Activated naive CD8-positive, alpha-beta T cell treated with anti-CD3 and anti-CD28 coated beads, Interleukin-2, amount 10 ng/mL, durations not matched to agents 7 days and 5 days (primary cell): ENCODE measurements around the gene AP3B1. TPM values are rescaled to one million over a fixed set of nuclear protein-coding genes. Genes with fewer than 3 reads are reported as not detected.

Experiments used
- ATAC-seq: fragments of 150-1000 bp; cut with Tn5 transposase; one replicate; pipeline ENCODE4 v1.10.0; 2021; ENCODE audit warnings: low read depth, moderate library complexity
- POLR2A ChIA-PET: fragments of 350-600 bp; sonication (Branson Sonifier 250); formaldehyde crosslinking; loops from one replicate; lab custom pipeline; 2021; ENCODE audit warnings: antibody characterized with exemption; lab: Charles Lee
- DNase-seq: peaks from one replicate; pipeline ENCODE4 v3.0.0; 2021
- H3K27ac Mint-ChIP-seq: one replicate; pipeline ENCODE4 v1.8.0; 2022; ENCODE audit warnings: mild to moderate bottlenecking, mixed read lengths
- H3K27me3 Mint-ChIP-seq: one replicate; pipeline ENCODE4 v1.8.0; 2022; ENCODE audit warnings: mild to moderate bottlenecking, moderate library complexity, mixed read lengths
- H3K36me3 Mint-ChIP-seq: one replicate; pipeline ENCODE4 v1.8.0; 2021; ENCODE audit warnings: mild to moderate bottlenecking, mixed read lengths
- H3K4me1 Mint-ChIP-seq: one replicate; pipeline ENCODE4 v1.8.0; 2021; ENCODE audit warnings: mixed read lengths
- H3K4me3 Mint-ChIP-seq: one replicate; pipeline ENCODE4 v1.8.0; 2022; ENCODE audit warnings: mild to moderate bottlenecking, moderate library complexity, mixed read lengths
- H3K9me3 Mint-ChIP-seq: one replicate; pipeline ENCODE4 v1.8.0; 2021; ENCODE audit warnings: mixed read lengths
- total RNA-seq, 2 experiments: library from RNA; stranded (reverse); gene quantifications; one replicate each; pipeline ENCODE4 v1.2.3, GENCODE V29; 2021

Gene AP3B1
- total RNA-seq, 2 experiments from 2014 or later = 39.0 to 41.4 TPM

DNA sequence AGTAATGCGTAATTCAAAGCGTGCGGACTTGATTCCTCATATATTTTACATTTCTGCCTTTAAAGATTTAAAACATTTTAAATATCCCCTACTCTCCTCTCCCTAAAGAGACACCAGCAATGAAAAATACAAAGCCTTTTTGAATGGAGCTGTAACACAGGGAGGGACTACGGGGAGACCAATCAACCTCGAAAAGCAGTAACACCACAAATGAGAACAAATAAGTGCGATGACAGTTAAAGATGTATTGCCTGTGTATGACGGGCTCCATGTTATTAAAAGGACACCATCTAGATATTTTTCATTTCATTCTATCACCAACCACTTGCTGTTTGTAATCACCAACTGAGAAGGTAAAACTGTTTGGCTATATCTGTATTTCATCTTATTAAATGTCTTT is 288.0 kb downstream of the AP3B1 start:
- Mint-ChIP-seq H3K27ac (no peak overlapping the region), H3K27me3 (no peaks in the 10 kb centered on the region), H3K9me3 (no peaks in the 10 kb centered on the region), H3K4me1 (no peaks in the 10 kb centered on the region), H3K4me3 (no peak overlapping the region), H3K36me3 (peaks cover 2% of the 10 kb centered on the region)
- POLR2A ChIA-PET = no interaction called here
- ATAC-seq (no peak), DNase-seq (no peak)

DNA sequence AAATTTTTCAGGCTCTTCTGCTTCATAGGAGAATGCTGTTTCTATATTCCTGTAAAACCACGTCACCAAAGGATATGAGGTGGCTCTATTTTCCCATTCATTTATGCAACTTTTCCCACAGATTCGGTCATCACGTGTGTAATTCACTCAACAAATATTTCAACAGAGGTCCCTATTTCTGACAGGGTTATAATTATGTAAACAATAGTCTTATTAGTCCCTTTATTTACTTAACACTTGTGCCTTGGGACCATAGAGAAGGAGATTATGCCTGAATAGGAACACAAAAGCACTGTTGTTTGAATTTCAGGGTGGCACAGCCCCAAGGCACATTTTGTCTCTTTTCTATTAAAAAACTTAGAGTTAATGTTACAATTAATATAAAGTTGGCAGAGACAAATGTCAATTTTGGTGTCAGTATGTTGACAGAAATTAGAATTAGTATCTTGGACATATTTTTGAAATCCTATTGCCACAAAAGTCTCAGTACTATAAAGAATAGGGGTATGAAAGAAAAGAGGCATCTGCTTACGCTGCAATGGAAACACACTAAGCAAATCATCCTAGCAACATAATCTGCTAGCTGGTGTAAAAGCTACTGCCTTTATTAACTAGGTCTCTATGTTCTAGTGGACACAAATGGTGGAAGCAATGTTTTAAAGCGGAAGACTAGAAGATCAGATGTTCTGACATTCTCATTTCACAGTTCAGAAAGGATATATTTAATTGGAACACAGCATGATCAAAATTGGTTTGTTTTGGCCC is 289.3 kb downstream of the AP3B1 start:
- POLR2A ChIA-PET = no interaction called here
- no peaks in the 10 kb centered on the region for H3K4me1 Mint-ChIP-seq
- ATAC-seq = no peak
- H3K9me3 Mint-ChIP-seq = no peaks in the 10 kb centered on the region
- H3K27ac Mint-ChIP-seq = no peak overlapping the region
- no peaks in the 10 kb centered on the region for H3K27me3 Mint-ChIP-seq
- peaks cover 3% of the 10 kb centered on the region for H3K36me3 Mint-ChIP-seq
- DNase-seq = no peak
- H3K4me3 Mint-ChIP-seq = no peak overlapping the region

DNA sequence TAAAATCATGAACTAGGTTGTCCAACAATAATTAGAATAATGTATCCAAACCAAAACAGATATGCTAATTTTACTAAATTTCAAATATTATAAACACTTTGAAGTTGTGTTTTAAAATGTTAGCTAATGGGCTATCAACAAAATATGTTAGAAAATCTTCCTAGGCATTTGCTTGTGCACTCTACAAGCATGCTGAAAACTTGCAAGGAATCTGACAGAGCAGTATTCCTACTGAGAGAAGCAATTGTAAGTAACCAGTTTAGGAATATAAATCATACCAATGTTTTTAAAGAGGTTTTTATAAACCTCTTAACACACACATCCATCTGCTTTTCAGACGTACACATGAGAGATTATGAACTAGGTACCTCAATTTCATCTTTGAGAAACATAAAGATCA is 289.9 kb downstream of the AP3B1 start:
- ATAC-seq = no peak
- no peak for DNase-seq
- no peaks in the 10 kb centered on the region for H3K27me3 Mint-ChIP-seq
- no peak overlapping the region for H3K4me3 Mint-ChIP-seq
- no peak overlapping the region for H3K27ac Mint-ChIP-seq
- no peaks in the 10 kb centered on the region for H3K9me3 Mint-ChIP-seq
- peaks cover 5% of the 10 kb centered on the region for H3K36me3 Mint-ChIP-seq
- POLR2A ChIA-PET = no interaction called here
- H3K4me1 Mint-ChIP-seq = no peaks in the 10 kb centered on the region

DNA sequence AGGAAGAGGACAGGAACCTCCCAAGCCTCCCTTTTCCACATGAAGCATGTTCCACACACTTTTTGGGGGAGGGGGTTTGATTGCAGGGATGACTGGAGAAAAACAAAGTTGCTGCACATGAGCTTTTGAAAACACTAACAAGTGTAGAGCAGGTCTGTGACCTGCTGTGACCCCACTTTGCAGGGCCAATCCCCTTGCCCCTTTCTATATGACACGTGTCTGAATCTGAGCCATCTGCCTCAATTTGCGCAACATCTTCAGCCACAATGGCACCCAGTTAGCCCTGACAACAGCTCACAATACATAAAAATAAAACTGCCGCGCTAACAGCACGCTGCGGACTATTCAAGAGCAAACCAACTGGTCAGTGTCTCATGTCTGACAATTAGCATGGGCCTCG is 290.6 kb downstream of the AP3B1 start:
- Mint-ChIP-seq H3K27me3 (no peaks in the 10 kb centered on the region), H3K9me3 (no peaks in the 10 kb centered on the region), H3K27ac (no peak overlapping the region), H3K4me1 (no peaks in the 10 kb centered on the region), H3K4me3 (no peak overlapping the region), H3K36me3 (peaks cover 10% of the 10 kb centered on the region)
- ATAC-seq (no peak), DNase-seq (no peak)
- POLR2A ChIA-PET = no interaction called here

DNA sequence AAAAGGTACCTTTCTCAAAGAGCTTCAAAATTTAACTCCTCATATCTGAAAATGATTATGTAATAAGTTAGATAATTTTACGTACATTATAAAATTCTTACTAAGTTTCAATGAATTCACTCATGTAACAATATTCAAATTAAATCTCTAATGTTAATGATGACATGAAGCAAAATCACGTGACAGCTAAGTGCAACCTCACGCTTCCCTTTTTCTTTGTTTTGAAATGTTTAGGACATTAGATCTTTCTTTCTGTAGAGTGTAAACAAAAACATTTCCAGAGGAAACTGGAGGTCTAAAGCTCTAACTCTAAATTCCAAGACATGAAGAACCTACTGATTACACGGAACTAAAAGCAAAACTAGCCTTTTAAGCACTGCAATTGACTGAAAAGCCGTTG is 291.0 kb downstream of the AP3B1 start:
- Mint-ChIP-seq H3K4me1 (no peaks in the 10 kb centered on the region), H3K36me3 (peaks cover 10% of the 10 kb centered on the region), H3K27ac (no peak overlapping the region), H3K4me3 (no peak overlapping the region), H3K9me3 (no peaks in the 10 kb centered on the region), H3K27me3 (no peaks in the 10 kb centered on the region)
- DNase-seq = no peak
- ATAC-seq = no peak
- POLR2A ChIA-PET = no interaction called here

GRCh38 chr5:78002690-78003089 is 291.8 kb downstream of the AP3B1 start:
- Mint-ChIP-seq H3K36me3 (peaks cover 10% of the 10 kb centered on the region), H3K4me1 (no peaks in the 10 kb centered on the region), H3K27ac (no peak overlapping the region), H3K4me3 (no peak overlapping the region), H3K27me3 (no peaks in the 10 kb centered on the region), H3K9me3 (no peaks in the 10 kb centered on the region)
- no peak for DNase-seq
- POLR2A ChIA-PET = no interaction called here
- no peak for ATAC-seq

GRCh38 chr5:78001197-78001596 is 293.3 kb downstream of the AP3B1 start:
- H3K36me3 Mint-ChIP-seq = peaks cover 10% of the 10 kb centered on the region
- no peaks in the 10 kb centered on the region for H3K9me3 Mint-ChIP-seq
- H3K27me3 Mint-ChIP-seq = no peaks in the 10 kb centered on the region
- H3K27ac Mint-ChIP-seq = no peak overlapping the region
- no peak for DNase-seq
- no peaks in the 10 kb centered on the region for H3K4me1 Mint-ChIP-seq
- POLR2A ChIA-PET = interaction anchor here (0.6 kb wide), 1 partner anchor 10 kb away, joined by 3 read pairs; no protein-coding TSS in a partner anchor
- no peak overlapping the region for H3K4me3 Mint-ChIP-seq
- no peak for ATAC-seq

- POLR2A ChIA-PET = no interaction called here
- H3K36me3 Mint-ChIP-seq = peaks cover 10% of the 10 kb centered on the region
- no peak for ATAC-seq
Observed at GRCh38 chr5:78000191-78000590, 294.3 kb downstream of the AP3B1 start.

DNA sequence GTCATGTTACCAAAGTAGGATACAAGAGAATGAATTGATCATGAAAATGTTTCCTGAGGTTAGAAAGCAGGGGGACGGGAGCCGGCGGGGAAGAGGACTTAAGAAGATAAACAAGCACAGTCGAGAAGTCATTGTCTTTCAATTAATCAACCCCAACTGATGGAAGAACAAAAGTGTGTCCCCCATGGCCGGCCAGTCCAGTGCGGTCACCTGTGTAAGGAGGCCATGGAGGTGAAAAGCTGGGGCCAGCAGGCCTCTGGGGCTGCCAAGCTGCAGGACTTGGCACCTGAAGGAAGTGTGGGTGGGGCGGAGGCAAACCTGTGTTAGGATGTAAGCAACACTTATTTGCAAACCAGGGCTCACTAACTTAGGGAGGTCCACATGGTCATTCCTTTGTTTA is 295.1 kb downstream of the AP3B1 start:
- Mint-ChIP-seq H3K27ac (no peak overlapping the region), H3K27me3 (no peaks in the 10 kb centered on the region), H3K9me3 (no peaks in the 10 kb centered on the region), H3K36me3 (peaks cover 10% of the 10 kb centered on the region), H3K4me1 (peaks cover 2% of the 10 kb centered on the region), H3K4me3 (no peak overlapping the region)
- no peak for ATAC-seq
- POLR2A ChIA-PET = no interaction called here
- DNase-seq = no peak

More at GRCh38 chr5:78000191-78000590, 294.3 kb downstream of the AP3B1 start:
- Mint-ChIP-seq H3K27ac (no peak overlapping the region), H3K9me3 (no peaks in the 10 kb centered on the region), H3K4me3 (no peak overlapping the region), H3K27me3 (no peaks in the 10 kb centered on the region), H3K4me1 (no peaks in the 10 kb centered on the region)
- DNase-seq = no peak

DNA sequence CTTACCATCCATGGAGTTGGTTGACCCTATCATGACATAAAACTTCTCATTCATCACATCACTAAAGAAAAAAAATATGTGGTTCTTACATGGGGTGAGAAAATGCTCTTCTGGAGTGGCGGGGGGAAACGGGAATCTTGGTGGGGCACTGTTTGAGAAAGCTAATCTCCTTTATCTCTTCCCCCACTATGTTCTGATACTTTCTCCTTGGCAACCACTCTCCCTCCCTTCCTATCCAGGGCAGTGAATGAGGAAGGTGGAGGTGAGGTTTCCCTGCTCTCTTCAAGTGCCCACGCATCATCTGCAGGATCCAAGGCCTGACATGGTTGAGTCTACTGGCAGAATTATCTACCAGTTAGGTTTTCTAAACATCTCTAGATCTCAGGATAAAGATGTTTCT is 297.6 kb downstream of the AP3B1 start:
- Mint-ChIP-seq H3K4me3 (no peak overlapping the region), H3K9me3 (no peaks in the 10 kb centered on the region), H3K36me3 (peaks cover 8% of the 10 kb centered on the region), H3K27me3 (no peaks in the 10 kb centered on the region), H3K4me1 (peaks cover 2% of the 10 kb centered on the region), H3K27ac (no peak overlapping the region)
- POLR2A ChIA-PET = no interaction called here
- ATAC-seq (no peak), DNase-seq (no peak)

GRCh38 chr5:77995793-77996409 is 298.6 kb downstream of the AP3B1 start:
- DNase-seq (no peak), ATAC-seq (no peak)
- H3K4me1 Mint-ChIP-seq = peaks cover 2% of the 10 kb centered on the region
- H3K27ac Mint-ChIP-seq = no peak overlapping the region
- no peaks in the 10 kb centered on the region for H3K27me3 Mint-ChIP-seq
- H3K9me3 Mint-ChIP-seq = no peaks in the 10 kb centered on the region
- POLR2A ChIA-PET = no interaction called here
- peaks cover 8% of the 10 kb centered on the region for H3K36me3 Mint-ChIP-seq
- no peak overlapping the region for H3K4me3 Mint-ChIP-seq

- ATAC-seq = no peak
- H3K36me3 Mint-ChIP-seq = peaks cover 5% of the 10 kb centered on the region
- peaks cover 2% of the 10 kb centered on the region for H3K4me1 Mint-ChIP-seq
- H3K27ac Mint-ChIP-seq = no peak overlapping the region
- no peak for DNase-seq
- H3K27me3 Mint-ChIP-seq = no peaks in the 10 kb centered on the region
- POLR2A ChIA-PET = no interaction called here
- H3K9me3 Mint-ChIP-seq = no peaks in the 10 kb centered on the region
- no peak overlapping the region for H3K4me3 Mint-ChIP-seq
Observed at GRCh38 chr5:77994943-77995342, 299.6 kb downstream of the AP3B1 start.

DNA sequence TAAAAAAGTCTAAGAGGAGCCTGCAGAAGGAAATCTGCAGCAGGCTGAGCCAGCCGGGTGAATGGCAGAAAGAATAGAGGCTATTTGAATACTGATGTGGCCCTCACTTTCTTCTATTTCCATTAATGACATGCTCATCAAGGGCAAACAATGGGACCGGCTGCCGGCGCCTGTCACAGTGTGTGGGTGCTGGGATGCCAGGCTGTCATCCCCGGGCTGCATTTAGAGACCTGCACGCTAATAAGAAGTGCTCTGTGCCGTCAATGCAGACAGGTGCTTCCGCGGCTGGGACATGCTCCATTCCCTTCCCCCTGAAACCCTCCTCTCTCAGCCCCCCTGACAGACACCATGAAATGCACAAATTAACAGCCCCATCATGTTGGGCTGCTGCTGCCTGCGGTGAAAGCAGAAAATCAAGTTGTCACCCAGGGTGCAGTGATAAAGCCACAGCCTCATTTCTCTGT is 300.6 kb downstream of the AP3B1 start:
- no peak for ATAC-seq
- POLR2A ChIA-PET = no interaction called here
- Mint-ChIP-seq H3K4me1 (peaks cover 2% of the 10 kb centered on the region), H3K27me3 (no peaks in the 10 kb centered on the region), H3K36me3 (peaks cover under 1% of the 10 kb centered on the region), H3K9me3 (no peaks in the 10 kb centered on the region), H3K4me3 (no peak overlapping the region), H3K27ac (no peak overlapping the region)
- DNase-seq = no peak
